Suppressor macrophage (primary cell): Measurements from ENCODE around the gene CCBE1.

Experiments
- DNase-seq, 4 experiments: peaks; one replicate each; pipeline ENCODE4 v3.0.0-alpha.2; 2020 to 2022

The CCBE1 gene

DNA sequence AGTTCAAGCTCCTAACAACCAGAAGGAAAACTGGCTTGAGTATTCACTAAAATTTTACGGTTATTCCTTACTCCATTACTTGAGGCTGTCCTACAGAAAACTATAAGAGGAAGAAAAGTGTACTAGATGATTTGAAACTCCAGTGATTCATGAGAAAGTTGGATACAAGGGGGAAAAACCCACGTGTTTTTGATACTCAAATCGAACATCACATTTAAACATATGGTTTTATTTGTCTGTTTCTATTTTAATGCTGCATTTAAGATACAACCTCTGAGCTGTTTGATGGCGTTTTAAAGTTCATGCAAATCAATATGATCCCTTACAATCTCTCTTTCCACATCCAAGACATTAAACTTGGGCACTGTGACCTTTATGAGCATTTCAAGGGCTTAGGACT is 213.1 kb downstream of the CCBE1 start:
- DNase-seq = no peak

DNA sequence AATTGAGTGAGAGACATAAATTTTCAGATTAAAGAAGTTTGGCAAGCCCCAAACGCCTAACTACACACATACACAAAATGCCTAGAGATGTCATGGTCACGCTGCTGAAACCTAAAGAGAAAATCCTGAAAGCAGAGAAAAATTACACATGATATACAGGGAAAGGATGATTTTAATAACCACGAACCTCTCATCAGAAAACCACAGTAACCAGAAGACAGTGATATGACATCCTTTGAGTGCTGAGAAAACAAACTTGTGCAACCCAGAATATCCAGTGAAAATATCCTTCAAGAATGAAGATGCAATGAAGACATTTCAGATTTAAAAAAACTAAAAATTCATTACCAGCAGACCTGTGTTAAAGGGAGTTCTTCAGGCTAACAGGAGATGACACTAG is 215.8 kb downstream of the CCBE1 start:
- DNase-seq = no peak

DNA sequence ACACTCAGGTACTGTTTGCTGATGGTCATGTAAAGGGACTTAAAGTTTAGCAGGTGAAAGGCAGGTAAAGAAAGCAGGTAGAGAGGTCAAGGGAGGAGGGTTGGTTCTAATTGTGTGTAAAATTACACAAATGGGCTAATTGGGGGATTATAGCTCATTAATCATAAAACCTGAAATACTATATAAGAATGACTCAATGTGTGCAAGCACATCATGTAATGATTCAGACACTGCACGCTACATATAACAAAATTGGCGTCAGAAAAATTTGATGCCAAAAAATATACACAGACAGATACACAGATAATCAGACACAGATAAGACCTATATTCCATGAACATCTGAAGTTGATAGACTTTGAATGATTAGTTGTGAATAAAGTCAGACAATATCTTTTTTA is 217.4 kb downstream of the CCBE1 start:
- no peak for DNase-seq

DNA sequence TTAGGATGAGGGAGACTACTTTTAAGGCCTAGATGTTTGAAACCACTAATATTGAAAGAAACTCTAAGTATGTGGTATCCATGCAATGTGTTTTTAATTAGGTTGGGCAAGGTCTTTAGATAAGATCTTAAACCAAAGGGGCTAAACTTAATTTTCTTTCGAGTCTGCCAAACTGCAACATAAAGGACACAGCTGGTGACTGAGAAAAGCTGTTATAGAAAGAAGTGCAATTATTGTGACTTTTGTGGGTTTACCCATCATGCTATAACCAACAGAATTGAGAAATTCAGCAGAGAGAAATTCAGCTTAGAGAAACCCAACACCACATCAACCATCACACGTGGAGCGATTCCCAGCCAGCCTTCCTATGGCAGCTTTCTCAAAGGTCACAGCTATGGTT is 218.6 kb downstream of the CCBE1 start:
- DNase-seq = no peak

DNA sequence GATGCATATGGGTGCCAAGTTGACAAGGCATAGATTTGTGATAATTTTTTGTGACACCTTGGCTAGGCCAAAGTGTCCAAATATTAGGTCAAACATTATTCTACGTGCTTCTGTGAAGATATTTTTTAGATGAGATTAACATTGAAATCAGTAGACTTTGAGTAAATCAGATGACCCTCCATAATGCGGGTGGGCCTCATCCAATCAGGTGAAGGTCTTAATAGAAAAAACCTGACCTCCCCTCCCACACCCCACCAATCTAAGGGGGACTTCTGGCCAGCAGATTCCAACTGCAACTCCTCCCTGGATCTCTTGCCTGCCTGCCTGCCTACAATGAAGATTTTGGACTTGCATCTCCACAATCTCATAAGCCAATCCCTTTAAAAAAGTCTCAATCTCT is 219.4 kb downstream of the CCBE1 start:
- DNase-seq = no peak

DNA sequence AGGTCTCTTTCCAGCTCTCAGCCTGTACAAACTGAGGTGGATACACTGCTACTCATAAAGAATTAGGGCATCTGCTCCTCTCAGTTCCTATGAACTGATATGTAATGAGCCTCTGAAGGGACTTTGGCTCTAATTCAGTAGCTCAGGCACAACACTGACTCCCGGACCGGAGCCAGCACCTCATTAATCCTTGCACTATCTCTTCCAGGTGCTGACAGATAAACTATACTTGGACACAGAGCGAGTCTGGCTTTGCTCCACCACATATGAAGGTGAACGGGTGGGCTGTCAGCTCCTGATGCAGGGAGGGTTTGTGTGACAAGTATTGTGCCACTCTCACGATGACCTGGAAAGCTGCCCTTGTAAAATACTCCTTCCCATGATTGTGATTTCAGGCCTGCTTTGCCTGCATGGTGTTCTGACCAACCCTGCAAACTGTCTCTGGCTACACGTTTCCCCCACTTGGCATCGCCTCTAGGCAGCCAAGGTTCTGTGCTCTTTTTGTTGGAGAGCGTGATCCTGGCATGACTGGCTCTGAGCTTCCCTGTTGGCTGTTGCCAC is 226.6 kb downstream of the CCBE1 start:
- DNase-seq = no peak

DNA sequence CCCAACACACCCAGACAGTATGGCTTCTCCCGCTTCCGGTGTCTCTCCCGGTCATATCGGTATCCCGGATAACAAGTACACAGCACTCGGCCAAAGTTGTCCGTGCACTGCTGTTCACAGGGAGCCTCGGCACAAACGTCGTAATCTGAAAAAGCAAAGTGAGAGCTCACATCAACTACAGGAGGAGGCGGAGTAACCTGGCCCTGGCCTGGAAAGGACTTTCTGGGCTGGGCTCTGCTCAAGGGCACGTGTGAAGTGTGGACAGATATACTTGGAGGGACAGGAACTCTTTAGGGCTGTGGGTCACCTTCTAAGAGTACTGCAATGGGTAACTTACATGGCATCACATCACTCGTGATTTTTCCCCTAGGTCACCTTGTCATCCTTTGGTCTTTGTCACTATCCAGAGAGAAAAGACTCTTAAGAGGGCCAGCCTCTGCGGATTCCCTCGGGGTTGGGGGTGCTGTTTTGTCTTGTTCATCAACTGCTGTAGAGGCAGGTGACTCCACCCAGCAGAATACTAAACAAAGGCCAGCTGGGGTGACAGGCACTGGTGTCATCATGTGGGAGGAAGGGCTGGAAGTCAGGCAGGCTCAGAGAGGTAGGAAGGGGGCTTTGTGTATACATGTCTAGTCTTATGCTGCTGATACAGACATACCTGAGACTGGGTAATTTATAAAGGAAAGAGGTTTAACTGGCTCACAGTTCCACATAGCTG is 227.6 kb downstream of the CCBE1 start:
- no peak for DNase-seq

DNA sequence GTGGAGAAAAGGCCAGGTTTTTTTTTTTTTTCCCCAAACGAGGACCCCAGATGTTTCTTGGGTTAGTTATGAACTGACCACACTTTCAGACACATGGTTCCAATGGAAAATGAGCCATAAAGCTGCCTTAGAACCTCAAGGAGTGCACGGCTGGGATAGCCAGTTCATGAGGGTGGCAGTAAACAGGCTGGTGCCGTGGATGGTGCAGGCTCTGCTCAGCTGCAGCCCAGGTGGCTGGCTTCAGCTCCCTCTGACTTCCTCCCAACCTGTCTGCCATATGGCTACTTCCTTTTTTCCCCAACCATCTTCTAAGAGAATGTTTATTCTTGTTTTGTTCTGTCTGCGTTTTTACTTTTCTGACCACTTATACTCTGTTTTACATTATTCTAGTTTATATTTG is 228.4 kb downstream of the CCBE1 start:
- no peak for DNase-seq

DNA sequence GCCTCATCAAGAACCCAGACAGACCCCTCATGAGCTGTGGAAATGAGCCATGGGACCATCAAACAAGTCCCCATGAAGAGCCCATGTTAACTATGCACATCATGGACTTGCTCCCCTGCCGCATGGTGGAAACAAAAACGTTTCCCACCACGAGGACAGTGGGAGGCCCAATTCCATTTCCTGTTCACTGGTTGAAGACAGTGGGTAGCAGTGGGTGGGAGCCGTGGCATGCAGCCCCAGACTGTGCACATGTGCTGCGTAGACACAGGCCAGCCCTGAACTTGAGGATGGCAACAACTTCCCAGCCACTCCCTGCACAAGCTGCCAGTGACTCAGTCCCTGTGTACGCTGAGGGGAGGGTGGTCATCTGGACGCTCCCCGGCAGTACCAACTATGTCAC is 229.7 kb downstream of the CCBE1 start:
- DNase-seq = no peak

DNA sequence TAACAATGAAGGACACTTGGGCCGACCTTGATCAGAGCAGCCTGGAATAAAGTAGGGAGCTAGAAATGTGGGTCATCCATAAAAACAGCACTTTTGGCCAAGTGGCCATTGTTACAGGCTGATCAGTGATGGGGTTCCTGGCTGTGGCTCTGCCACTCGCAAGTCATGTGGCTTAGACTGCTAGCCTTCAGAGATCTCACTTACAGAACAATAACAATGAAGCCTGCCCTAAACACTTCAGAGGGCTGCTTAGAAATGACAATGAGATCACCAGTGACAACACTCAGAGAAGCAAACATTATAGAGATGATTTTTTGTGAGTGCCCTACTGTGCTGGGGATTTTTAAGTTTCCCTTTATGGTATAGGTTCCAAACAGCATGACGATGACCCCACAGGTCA is 230.2 kb downstream of the CCBE1 start:
- no peak for DNase-seq

DNA sequence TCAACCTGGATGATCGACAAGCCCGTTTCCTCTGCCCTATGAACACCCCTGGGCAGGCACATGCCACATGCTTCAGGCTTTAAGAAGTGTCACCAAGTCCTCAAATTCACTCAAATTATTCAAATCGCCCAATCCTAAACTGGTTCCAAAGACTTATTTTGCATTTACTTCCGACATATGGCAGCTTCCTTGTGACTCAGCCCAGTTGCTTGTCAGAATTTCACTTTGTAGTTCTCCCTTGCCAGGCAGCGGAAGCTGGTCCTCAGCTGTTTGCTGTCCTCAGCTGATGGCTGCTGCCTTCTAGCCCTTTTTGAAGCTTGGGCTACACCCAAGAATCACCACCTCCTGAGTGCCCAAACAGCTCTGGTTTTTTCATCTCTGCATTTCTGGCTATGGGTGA is 232.7 kb downstream of the CCBE1 start:
- DNase-seq = no peak

DNA sequence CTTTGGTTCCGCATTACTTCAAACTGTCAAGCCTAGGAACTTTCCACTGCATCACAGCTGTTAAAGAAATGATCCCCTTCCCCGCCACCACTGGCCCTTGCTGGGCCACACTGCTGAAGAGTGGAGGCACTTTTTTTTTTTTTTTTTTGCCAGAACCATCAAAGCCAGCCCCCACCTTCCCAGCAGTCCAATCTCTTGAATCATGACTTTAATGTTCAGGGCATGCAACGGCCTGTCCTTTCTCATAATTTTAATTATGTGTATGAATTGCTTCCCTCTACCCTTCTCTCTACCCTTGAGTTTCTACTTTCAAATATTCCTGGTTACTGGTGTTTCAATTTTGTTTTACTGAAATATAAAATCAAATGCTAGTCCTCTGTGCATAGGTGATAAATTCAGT is 236.1 kb downstream of the CCBE1 start:
- no peak for DNase-seq

DNA sequence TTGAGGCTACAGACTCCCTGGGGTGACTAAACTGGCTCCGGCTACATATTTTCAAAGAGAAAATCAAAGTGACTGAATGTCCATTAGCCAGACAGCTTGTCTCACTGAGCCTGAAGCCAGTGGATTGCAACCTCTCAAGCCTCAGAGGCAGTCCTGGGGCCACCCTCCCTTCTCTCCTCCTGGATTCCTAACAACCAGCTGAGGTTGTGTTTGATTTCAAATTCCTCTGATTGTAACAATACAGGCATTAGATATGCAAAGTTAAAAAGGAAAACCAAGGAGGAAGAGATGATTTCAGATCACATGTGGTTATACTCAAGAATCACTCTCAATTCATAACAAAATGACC is 237.2 kb downstream of the CCBE1 start:
- DNase-seq = no peak

DNA sequence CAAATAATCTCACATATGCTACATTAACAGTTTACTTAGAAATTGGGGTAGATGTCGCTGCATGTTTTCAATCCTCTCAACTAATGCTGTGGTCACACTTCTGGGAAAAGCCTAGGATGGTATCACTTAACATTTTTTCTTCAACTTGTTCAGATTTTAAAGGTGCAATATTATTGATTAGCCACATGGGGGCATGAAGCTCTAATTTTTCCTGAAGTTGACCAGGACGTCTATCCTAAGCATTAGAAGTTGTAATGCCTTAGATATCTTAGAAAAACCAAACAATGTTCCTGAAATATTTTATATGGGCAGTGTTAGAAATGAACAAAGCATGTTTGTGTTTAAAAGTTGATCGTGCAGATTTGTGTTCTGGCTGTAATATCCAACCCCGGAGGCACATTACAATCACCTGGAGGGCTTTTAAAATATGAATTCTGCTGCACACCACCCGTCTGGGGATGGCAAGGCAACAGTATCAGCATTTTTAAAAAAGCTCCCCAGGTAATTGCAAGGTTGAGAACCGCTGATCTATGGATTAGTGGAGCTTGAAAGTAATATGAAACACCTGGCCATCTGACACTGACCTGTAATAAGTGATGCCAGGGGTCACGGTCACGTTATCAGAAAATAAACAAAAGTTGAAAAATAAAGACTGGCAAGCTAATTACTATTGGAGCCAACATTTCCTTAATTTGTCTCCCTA is 237.7 kb downstream of the CCBE1 start:
- peak in 3 of 4 experiments; percentile 8 to 29 (median 27) for DNase-seq

DNA sequence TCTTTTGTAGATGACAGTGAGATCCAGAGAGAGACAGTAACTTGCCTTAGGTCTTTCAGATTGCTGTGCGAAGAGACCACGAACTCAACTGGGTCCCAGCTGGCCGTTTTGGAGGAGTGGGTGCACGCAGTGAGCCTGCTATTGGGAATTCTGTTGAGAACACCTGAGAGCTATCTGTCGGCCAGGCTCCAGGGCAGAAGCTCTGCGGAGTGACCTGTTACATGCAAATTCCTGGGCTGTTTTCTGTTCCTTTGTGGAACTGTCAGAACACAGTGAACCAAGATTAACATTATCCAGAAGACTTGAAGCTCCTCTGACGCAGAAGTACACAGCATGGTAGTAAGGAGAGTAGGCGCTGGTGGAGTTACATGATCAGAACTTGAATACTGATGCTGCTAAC is 238.6 kb downstream of the CCBE1 start:
- no peak for DNase-seq

DNA sequence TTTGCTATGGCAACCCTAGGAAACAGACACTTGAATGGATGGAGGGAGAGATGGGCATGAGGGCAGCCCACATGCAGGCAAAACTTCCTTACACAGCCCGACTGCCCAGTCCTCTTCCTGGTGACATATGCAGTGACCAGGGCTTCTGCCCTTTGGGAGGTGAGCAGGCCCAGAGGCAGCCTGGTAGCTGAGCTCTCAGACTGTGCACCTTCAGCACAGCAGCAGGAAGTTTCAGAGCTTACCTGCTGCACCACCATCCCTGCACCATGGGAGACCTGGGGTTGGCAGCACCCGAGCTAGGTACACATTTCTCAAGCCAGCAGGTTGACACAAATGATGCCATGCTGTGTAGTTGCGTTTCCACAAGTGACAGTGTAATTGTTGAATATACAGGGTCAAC is 240.6 kb downstream of the CCBE1 start:
- DNase-seq = no peak

DNA sequence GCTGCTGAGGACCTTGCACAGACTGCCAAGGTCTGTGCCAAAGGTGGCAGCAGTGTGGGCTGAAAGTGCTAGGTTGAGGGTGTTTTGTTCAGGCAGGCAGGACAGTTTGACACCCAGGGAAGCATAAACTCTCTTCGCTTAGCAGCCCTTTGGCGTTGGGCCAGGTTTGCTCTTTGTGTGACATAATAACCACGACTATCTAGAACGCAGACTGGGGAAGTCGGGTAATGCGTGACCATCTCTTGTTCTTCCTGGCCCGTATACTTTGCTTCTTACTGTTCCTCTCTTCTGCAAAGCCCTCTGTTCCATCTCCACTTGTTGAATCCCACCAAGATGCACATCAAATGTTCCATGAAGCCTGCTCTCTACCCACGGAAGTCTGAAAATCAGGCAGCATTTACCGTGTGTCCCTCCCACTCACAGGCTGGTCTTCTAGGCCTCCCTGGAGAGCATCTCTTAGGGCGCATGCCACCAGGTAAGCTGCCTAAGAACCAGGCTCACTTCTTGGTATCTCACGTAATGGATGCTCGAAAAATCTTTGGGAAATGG is 241.4 kb downstream of the CCBE1 start:
- peak in 1 of 4 experiments; percentile 5 for DNase-seq

DNA sequence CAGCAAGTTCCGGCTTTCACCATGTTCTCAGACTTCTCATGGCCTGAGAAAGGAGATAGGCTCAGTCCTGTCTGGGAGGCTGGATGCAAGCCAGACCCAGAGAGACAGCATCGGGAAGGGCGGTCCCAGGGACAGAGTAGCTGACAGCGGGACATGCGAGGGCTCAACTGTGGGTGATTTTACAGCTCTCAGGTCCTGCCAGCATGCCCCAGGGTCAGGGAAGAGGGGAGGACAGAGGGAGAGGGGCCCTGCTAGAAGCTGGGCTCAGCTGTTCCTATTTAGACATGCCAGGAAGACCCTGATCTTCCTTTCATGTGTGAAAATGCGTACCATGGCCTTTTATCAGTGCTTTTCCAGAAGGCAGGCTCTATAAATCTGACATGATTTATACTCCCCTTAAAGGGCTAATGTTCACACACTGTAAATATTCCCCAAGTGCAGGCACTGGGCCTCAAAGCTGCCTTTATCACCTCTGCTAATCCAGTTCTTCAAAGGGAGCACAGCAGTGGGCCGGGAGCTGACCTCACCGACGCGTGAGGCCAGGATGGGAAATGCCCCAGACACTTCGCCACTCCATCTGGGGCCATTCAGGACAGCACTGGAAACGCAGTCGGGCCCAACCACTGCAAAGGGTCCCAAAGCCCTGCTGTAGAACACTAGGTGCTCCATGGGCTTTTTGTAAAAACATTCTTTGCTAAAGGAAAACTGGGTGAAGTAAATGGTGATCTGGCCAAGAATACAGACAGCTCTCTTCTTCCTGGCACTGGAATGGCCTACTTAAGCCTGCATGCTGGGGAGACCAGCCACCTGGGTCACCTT is 242.1 kb downstream of the CCBE1 start:
- DNase-seq = no peak

DNA sequence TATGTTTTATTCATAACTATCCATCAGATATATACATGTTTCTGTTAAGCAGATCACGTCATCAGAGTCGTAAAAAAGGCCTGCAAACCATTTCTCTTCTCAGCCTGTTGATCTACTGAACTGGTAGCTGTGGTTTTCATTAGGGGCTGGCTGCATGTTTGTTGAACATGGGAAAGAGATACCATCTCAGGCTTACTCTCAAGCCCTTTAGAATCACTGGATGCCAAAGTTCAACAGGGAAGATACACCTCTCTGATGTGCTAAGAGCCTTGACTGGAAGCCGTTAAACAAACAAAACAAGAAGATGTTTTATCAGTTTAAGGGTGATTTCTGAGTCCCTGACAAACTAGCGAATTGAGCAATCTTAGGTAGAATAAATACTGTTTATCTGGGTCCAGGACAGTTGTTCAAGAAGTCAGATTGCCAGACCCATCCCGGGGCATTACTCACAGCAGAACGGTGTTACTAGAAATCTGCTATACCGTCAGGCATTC is 243.7 kb downstream of the CCBE1 start:
- DNase-seq = no peak

DNA sequence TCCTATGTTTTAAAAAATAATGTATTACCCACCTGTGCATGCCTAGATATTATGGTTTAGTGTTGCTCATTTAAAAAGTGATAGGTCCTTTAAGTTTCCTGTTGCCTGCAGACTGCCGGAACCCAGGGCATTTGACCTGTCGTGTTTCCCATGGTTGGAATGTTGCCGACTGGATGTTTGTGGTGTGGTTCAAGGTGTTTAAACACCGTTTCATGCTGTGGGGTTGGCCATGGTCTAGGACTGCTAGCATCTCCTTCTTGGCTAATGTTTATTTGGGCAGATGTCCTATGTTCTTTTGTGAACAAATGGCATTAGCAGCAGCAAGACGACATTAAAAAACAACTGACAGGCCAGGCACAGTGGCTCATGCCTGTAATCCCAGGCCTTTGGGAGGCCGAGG is 245.3 kb downstream of the CCBE1 start:
- no peak for DNase-seq

DNA sequence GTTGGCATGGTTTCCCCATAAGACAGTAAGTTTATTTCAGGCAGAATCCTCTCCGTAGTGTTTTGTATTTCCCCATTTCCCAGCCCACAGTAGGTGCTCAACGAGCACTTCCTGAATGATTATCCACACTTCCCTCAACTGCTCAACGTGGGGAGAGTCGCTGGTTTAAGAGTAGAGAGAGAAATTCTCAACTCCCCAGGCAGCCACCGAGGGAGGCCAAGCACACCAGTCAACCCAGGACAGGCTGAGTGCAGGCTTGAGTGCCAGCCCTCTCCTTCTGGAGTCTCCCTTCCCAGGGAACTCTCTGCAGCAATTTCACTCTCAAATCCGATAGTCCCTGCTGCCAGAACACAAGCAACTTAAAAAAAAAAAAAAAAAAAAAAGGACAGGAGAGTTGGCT is 246.2 kb downstream of the CCBE1 start:
- no peak for DNase-seq

DNA sequence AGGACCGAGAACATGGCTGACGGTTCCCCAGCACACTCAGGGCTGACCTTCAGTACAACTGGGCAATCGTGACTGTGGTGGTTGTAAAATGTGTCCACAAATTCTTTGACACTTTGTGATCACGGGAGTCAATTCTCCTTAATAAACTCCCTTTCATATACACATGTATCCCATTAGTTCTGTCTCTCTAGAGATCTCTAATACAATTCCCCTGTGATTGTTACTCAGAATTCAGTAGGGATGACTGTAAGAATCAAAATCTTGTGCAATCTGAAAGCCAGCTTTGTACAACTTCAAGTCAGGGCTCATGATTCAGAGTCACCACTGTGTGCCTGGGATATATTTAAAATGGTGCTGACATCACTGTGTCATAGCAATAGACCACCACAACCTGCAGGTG is 248.7 kb downstream of the CCBE1 start:
- DNase-seq = peak in 1 of 4 experiments; percentile 3

DNA sequence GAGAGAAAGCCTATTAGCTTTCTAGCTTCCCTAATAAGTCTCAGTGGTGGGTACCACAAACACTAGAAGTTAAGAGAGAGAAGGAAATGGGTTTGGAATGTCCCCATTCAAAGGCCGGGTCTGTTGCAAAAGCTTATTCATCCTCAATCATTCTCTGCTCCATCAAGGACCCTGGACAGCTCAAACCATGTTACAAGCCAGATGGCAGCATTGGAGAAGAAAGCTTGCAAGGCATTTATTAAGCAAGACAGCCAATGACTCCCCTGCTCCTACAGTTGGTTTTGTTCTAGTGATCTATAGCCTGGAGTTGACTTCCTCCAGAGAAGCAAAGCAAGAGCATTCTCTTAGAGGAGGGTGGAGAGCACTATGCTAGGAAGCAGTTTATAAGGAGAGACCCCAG is 251.2 kb downstream of the CCBE1 start:
- DNase-seq = peak in 1 of 4 experiments; percentile 5
